HepG2 (cell line): Measurements from ENCODE around the gene KRTAP10-10.
"Not testable (repeated sequence)": the region's sequence is repeated elsewhere in the genome, so short reads cannot be mapped to it uniquely, and the experiment has no call there.

Source experiments
- ATRX ChIP-seq: sonication (generic); formaldehyde crosslinking; IDR thresholded peaks from 2 replicates; pipeline ENCODE4 v1.4.0; 2020; ENCODE audit warnings: missing genetic modification reagents, borderline replicate concordance
- CTCF ChIP-seq: sonication (generic); formaldehyde crosslinking; IDR thresholded peaks from 2 replicates; pipeline ENCODE4 v1.5.0; 2020; ENCODE audit warnings: mild to moderate bottlenecking, missing genetic modification reagents, moderate library complexity
- SNAPC5 ChIP-seq: sonication (generic); formaldehyde crosslinking; IDR thresholded peaks from 2 replicates; pipeline ENCODE4 v1.8.1; 2023; ENCODE audit warnings: mild to moderate bottlenecking, missing genetic modification reagents, borderline replicate concordance
- YEATS2 ChIP-seq: sonication (generic); formaldehyde crosslinking; IDR thresholded peaks from 2 replicates; pipeline ENCODE4 v1.4.0; 2020; ENCODE audit warnings: missing genetic modification reagents, borderline replicate concordance
- ZNF670 ChIP-seq: sonication (generic); formaldehyde crosslinking; IDR thresholded peaks from 2 replicates; pipeline ENCODE4 v1.8.0; 2022; ENCODE audit warnings: mild to moderate bottlenecking, missing genetic modification reagents, borderline replicate concordance

- not testable (repeated sequence) for TF ChIP-seq ATRX; ZNF670 (CRISPR knock-in tag); CTCF; YEATS2; SNAPC5 (CRISPR knock-in tag)
These were observed 744 bp downstream of the KRTAP10-10 start for GRCh38 chr21:44637851-44638348.
